RWPE1 (cell line): ENCODE data around the gene GRIA4.

Experiments
- CTCF ChIA-PET: fragments of 350-600 bp; sonication (Branson Sonifier 250); formaldehyde crosslinking; extraction: SDS; loops from one replicate; lab custom pipeline; 2021; lab: Yijun Ruan, JAX
- POLR2A ChIA-PET: fragments of 400-600 bp; formaldehyde crosslinking; extraction: SDS; loops from one replicate; lab custom pipeline; 2020; ENCODE audit warnings: antibody characterized with exemption; ENCODE audit not compliant: low non-redundant PET; lab: Yijun Ruan, JAX
- DNase-seq: peaks from one replicate; pipeline ENCODE4 v3.0.0; 2012; ENCODE audit warnings: low spot score
- H3K27ac ChIP-seq: fragments of 450-650 bp; 2 replicates; pipeline ENCODE4 v1.5.1; 2017
- CTCF ChIP-seq: fragments of 450-650 bp; conservative IDR thresholded peaks from 2 replicates; pipeline ENCODE4 v1.5.1; 2017; ENCODE audit warnings: low read depth, mild to moderate bottlenecking

GRIA4 gene

GRCh38 chr11:105713696-105714095 is 103.8 kb downstream of the GRIA4 start:
- no peak overlapping the region for H3K27ac ChIP-seq
- ChIA-PET POLR2A (no interaction called here), CTCF (interaction anchor here (0.6 kb wide), 1 partner anchor 51 kb away, joined by 3 read pairs; no protein-coding TSS in a partner anchor)
- DNase-seq: no peak
- TF ChIP-seq CTCF: no peak

- ChIA-PET POLR2A (no interaction called here), CTCF (no interaction called here)
- no peak overlapping the region for H3K27ac ChIP-seq
- no peak for TF ChIP-seq CTCF
- no peak for DNase-seq
Observed at GRCh38 chr11:105718641-105719040, 108.8 kb downstream of the GRIA4 start.

- no peak for TF ChIP-seq CTCF
Observed at GRCh38 chr11:105719073-105719822, 109.4 kb downstream of the GRIA4 start.

GRCh38 chr11:105720096-105720495 is 110.2 kb downstream of the GRIA4 start:
- no peak overlapping the region for H3K27ac ChIP-seq
- ChIA-PET POLR2A (no interaction called here), CTCF (no interaction called here)
- no peak for TF ChIP-seq CTCF
- no peak for DNase-seq

More at GRCh38 chr11:105719073-105719822, 109.4 kb downstream of the GRIA4 start:
- POLR2A ChIA-PET: no interaction called here
- H3K27ac ChIP-seq: no peak overlapping the region
- CTCF ChIA-PET: no interaction called here
- DNase-seq: peak; percentile 2

DNA sequence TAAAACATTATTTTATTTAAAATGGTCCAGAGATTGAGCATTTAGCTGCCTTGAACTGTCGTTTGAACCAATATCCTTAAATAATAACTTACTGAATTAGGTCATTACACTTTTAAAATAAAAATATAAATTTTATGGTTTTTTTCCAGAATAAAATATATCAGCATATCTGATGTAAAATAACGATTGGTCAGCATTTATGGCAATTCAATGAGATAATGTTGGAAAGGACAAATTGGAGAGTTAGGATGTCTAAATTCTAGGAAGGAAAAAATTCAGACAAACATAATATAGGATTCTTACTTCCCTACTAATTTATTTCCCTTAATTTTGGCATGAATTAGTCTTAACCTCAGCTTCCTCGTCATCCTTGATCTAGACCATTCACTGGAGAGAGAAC is 113.4 kb downstream of the GRIA4 start:
- ChIA-PET CTCF (no interaction called here), POLR2A (no interaction called here)
- DNase-seq: no peak
- no peak for TF ChIP-seq CTCF
- no peak overlapping the region for H3K27ac ChIP-seq

- ChIA-PET POLR2A (no interaction called here), CTCF (interaction anchor here (0.7 kb wide), 1 partner anchor 34 kb away, joined by 3 read pairs; no protein-coding TSS in a partner anchor)
- no peak for TF ChIP-seq CTCF
- DNase-seq: no peak
- no peak overlapping the region for H3K27ac ChIP-seq
Observed at GRCh38 chr11:105732611-105733010, 122.7 kb downstream of the GRIA4 start.
